IPS-NIHi7 (cell line): ENCODE data around the gene RGS3.

ENCODE experiments used
- DNase-seq: peaks from one replicate; pipeline ENCODE4 v3.0.0; 2012; ENCODE audit warnings: mixed read lengths; ENCODE audit errors: extremely low spot score

The RGS3 gene

DNA sequence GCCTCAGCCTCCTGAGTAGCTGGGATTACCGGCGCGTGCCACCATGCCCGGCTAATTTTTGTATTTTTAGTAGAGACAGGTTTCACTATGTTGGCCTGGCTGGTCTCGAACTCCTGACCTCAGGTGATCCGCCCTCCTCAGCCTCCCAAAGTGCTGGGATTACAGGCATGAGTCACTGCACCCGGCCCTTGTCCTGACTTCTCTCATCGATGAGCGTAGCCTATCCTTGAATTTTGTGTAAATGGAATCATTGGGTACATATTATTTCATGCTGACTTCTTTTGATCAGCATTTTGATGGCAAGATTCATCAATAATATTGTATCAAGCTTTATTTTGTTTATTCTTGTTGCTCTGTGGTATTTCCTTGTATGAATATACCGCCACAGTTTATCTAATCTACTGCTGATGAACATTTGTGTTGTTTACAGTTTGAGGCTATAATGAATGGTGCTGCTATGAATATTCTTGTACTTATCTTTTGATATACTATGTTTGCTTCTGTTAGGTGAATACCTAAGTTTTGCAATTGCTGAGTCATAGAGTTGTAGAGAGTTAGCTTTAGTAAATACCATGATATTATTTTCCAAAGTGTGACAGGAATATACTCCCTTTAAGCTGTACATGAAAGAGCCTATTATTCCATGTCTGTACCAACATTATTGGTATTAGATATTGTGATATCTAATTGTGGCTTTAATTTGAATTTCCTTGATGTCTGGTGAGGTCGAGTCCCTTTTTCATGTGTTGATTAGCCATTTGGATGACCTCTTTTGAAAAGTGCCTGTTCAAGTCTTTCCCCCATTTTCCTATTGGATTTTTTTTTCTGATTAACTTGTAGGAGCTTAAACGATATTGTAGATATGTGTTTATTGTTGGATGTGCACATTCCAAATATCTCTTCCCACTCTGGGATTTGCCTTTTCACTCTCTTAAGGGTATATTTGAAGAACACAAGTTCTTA, 107.5 kb downstream of the RGS3 start:
- no peak for DNase-seq

DNA sequence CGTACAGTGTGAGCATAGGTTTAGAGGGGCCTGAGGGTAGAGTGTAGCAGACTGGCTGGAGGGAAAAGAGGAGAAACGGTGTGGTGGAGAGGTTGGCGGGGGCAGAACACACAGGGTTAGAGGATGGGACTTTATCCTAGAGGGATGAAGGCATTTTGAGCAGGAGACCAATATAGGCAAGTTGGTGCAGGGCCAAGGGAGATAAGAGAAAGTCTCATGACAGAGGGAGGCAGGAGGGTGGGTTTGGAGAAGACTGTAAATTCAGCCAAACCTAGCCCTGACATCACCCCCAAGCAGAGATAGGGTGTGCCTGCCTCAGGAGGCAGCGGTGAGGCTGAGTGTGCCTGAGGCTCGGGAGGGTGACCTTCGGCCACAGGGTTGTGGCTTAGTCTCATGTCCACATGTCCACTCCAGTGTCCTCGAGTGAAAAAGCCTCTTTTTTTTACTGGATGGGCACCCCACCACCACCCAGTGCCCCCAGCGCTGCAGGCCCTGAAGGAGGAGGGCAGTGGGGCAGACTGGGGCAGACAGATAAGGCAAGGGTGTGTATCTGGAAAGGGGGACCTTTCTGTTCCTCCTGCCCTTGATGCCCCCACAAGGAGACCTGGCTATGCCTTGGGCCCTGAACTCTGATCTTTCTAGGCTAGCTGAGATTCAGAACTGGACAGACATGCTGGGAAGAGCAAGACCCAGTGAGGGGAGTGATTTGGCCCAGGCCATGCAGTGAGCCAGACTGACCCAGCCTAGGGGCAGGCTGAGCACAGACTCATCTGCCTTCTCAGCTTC, 108.7 kb downstream of the RGS3 start:
- DNase-seq: no peak

DNA sequence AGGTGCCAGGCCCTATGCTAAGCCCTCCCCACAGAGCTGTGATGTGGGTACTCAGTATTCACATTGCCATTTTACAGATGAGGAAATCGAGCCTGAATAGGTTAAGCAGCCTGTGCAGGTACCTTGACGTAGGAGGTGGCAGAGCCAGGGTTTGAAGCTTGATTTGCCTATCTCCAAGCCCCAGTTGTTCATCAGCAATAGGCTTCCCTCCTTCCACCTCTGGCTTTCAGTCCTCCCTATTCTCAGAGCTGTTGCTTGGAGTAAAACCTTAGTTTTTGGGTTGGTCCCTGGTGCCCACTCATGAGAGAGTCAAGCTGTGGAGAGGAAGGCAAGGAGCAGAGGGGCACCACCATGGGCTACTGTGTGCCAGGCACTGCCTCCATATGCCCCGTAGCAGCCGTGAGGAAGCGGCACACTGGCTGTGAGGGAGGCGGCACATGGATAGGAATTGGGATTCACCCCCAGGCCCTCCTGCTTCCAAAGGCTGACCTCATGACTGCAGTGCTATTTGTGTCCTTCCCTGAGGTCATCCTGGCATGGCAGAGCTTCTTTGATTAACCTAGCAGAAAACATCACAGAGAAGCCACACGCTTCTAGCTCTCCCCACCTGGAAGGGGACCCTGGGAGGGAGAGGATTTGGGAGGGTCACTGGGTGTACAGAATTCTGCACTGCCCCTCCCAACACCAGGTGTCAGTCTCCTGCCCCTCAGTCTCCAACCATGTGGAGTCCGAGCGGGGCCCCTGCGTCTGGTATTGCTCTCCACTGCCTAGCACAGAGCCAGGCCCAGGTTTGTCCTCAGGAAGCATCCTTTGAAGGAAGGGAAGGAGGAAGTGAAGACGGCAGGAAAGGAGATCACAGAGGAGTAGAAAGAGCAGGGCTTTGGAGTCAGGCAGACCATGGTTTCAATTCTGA, 109.8 kb downstream of the RGS3 start:
- no peak for DNase-seq

DNA sequence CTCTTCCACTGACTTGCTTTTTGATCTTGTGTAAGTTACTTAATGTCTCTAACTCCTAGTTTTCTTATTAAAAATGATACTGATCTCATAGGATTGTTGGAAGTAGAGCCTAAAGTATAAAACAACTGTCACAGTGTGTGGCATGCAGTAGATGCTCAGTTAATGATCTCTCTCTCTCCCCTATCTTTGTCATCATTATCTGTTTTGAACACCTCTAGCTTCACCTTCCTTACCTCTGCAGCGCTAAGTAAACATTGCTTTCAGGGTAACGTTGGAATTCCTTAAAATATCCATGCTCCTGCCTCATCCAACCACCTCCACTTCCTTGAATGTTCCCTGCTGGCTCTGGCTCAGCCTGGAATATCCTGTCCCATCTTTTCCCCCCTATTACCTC, 110.4 kb downstream of the RGS3 start:
- no peak for DNase-seq

DNA sequence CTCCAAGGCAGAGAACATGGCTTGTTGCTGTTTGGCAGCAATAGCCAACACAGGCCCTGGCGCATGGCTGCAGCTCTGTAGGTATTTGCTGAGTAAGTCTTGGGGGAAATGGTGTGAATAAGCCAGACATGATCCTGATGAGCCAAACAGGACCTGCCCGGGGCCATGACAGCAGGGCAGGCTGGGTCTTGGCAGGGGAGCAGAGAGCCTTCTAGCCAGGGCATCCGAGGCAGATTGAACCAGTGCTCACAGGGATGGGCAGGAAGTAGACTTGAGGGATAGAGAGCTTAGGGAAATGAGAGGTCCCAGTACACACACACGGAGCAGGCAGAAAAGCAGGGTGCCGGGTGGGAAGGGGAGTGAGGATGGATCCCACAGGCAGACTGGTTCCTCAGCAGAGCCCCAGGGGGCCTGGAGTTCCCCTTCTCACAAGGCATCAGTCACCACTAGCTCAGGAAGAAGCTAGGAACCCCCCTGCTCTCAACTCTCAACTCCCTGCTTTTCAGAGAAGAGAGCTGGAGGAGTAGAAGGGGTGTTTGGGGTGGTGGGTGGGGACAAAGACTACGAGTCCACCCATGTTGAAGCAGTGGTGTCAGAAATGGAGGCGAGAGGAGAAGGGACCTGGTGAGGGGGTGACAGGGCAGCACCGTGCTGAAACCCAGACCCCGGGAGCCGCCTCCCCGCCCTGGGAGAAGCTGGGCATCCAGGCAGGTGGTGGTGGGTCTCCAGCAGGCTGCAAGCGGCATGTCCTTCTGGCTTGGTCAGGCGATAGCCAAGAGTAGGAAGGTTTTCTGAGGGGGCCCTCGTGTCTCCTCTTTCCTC, 111.1 kb downstream of the RGS3 start:
- DNase-seq: no peak

DNA sequence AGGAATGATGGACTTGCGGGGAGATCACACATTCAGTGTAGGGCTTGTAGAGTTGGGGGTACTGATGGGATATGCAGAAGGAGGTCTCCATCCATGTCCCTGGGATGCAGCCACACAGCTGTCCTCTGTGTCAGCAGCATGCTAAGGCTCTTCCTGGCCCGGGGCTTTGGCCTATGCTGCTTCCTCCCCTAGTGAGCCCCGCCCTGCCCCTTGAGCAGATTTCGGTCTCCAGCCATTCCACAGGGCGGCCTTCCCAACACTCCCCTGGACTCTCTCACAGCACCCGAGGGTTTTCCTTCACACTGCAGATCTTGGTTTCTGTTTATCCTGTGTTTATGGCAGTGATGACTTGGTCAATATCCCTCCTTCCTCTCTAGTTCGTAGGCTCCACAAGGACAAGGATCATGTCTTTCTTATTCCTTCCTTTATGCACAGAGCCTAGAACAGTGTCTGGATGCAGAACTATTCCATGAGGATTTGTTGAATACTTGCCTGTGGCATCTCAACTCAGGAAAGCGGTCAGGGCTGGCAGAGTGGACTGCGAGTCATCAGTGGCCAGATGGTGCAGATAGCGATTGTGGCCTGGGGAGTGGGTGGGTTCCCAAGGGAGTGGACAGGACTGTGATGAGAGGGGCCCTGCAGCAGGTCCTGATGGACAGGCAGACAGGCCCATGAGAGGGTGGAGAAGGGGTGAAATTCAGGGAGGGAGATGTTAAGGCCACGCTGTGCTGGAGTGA, 114.2 kb downstream of the RGS3 start:
- DNase-seq: no peak

DNA sequence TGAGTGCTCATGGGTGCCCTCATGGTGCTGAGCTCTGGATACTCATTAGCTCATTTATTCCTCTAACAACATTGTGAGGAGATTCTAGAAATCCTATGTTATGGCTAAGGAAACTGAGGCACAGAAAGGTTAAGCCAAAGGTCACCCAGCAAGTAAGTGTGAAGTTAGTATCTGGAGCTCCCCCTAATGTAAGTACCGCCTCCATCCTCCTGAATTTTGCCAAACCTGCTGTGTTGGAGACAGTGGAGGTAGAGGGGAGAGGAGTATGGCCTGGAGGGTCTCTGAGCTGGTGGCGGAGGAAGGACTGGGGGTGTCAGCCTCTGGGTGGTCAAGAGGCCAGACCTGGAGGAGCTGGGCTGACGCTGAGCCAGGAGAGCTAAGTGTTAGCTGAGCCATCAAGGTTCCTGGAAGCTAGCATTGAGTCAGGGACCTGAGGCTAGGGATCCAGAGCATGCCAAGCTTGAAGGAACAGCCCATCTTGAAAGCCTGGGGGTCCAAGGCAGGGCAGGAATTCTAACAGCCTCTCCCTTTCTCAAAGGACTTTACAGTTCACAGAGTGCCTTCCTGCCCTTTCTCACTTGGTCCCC, 114.8 kb downstream of the RGS3 start:
- DNase-seq: no peak

DNA sequence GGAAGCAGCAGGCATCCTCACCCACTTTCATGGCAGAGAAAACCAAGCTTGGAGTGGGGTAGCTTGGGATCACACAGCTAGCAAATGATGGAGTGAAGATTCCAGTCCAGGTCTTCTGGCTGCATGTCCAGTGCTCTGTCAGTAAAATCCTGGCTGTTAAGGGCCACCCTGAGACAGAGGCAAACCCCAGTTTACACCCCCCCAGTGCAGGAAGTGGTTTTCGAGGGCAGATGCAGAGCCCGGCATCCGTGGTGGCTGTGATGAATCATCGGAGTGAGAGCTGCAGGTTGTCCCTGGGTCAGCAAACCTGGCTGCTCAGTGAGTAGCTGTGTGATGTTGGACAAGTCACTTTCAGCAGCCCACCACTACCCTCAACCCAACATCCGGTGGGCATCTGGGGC, 115.4 kb downstream of the RGS3 start:
- DNase-seq: no peak

DNA sequence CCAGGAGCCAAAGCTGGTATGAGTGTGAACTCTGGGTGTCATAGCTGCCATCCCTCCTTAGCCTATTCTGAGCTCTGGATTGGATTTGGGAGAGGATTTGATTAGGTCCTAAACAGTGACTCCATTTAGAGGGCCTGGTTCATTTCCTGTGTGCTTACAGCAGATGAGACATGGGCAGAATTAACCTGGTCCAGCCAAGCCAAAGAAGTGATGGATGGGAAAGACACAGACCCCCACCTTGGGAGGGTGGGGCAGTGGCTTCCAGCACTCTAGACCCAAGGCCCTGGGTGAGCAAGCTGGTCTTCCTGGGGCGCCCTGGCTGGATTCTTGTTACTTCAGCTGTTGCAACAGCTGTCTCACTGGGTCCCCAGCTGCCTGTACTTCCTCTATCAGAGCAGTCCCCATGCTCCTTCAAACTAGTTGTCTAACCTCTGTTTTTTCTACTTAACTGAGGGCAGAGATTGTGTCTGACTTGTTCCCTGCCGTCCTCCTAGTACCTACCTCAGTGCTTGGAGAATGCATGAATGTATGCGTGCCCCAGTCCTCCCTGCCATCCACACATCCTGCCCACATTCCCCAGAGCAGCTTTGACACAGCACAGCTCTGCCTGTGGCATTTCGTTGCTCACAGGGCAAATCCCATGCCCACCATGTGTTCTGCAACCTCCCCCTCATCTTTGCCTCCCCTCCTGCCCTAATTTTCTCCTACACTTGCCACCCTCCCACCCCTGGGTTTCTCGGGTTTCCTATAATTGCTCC, 115.9 kb downstream of the RGS3 start:
- no peak for DNase-seq

DNA sequence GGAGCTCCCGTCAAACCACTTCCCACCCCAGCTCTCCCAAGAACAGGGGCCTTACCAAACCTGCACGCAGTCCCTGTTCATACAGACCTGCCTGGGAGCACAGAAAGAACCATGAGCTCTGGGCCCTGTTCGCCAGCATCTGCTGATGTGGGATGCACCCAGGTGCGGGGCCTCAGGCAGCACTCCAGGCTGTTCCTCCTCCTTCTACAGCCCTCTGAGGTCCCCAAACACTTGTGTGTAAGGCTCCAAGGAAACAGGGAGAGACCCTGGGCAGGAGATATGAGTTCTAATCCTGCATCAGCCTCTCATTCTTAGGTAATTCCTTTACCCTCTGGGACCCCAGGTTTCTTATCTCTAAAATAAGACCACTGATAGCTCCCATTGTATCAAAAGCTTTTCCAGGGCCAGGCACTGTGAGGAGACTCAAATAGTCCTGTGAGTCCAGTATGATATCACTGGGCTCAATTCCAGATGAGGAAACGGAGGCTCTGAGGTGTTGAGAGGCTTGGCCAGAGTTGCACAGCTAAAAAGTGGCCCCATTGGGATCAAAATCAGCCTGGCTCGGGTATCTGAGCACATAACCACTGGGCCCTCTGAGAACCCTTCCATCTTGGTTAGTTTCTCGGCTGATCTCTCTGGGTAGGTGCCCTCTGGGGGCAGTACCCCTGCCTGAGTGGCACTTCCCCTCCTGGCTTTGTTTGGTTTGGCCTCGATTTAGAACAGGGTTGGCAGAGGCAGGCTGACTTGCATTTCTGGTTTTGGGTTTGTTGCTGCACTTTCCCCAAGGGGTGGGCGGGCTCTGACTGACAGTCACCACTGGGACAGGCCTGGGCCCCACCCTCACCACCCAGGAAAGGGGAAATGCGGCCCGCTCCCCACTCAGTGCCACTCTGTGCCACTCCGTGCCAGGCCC, 116.8 kb downstream of the RGS3 start:
- DNase-seq: no peak

DNA sequence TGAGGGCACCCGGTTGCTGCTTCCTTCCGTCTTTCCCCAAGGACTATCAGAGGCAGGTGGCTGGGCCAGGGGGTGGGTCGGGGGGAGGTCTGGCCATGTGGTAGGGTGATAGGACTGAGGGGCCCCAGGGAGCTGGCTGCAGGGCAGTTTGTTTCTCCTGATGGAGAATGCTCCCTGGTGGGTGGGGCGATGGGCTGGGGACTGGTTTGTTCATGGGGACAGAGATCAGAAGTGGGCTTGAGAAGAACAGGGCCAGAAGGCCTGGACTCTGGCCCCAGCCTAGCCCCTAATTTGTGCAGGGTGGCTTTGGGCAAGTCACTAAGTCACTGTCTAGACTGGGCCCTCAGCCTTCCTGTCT, 117.4 kb downstream of the RGS3 start:
- no peak for DNase-seq

DNA sequence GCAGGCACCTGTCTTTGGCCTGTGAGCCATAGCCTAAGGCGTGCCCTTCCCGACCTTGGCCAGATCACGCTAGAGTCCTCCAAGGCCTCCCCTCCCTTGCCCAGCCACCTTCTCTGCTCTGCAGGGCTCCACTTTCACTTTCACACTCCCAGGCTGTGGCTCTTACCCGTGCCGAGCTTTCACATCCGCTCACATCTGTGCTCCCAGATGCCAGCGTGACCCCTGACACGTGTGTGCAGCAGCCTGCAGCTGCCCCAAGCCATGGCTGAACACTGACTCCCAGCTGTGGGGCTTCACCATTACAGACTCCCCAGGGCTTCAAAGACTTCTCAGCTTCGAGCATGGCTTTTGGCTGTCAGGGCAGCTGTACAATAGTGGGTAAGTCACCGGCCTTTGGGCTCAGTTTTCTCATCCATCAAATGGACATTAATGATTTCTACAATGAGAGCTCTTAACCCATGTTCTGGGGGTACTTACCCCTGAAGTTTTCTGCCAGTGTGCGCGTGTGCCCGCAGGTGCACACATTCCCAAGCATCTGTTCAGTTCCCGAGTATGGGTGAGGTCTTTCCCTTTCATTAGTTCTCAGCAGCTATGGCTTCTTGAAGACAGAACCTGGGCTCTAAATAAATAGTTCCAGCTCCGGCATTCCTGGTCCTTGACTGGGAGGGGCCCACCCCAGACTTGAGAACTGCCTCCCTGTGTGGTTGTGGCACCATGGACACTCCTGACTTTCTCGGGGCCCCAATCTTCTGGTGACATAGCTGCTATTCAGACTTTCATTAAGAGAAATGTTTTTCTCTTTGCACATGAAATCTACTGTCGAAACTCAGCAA, 118.6 kb downstream of the RGS3 start:
- no peak for DNase-seq

DNA sequence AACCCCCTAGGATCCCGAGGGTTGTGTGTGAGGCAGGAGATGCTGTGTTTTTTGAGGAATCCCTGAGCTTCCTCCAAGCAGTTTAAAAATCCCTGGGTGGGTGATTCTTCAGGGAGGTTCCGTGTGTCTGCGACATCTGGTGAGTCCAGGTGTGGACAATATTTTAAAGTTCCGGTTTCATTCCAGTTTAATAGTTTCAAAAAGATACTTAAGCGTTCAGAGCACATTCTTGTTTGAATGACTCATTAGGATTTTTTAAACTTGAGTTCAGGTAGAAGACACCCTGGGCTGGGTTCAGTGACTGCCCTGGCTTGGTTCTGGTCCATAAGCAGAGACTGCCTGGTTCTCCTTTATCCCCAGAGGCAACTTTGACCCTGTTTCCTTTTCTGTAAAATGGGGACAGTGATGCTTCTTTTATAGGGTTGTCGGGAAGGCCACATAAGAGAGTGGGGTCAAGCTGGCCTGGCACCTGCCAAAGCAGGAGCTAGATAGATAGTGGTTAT, 119.2 kb downstream of the RGS3 start:
- DNase-seq: no peak

DNA sequence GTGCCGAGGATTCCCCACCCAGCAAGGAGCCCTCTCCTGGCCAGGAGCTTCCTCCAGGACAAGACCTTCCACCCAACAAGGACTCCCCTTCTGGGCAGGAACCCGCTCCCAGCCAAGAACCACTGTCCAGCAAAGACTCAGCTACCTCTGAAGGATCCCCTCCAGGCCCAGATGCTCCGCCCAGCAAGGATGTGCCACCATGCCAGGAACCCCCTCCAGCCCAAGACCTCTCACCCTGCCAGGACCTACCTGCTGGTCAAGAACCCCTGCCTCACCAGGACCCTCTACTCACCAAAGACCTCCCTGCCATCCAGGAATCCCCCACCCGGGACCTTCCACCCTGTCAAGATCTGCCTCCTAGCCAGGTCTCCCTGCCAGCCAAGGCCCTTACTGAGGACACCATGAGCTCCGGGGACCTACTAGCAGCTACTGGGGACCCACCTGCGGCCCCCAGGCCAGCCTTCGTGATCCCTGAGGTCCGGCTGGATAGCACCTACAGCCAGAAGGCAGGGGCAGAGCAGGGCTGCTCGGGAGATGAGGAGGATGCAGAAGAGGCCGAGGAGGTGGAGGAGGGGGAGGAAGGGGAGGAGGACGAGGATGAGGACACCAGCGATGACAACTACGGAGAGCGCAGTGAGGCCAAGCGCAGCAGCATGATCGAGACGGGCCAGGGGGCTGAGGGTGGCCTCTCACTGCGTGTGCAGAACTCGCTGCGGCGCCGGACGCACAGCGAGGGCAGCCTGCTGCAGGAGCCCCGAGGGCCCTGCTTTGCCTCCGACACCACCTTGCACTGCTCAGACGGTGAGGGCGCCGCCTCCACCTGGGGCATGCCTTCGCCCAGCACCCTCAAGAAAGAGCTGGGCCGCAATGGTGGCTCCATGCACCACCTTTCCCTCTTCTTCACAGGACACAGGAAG, 120.2 kb downstream of the RGS3 start:
- no peak for DNase-seq

DNA sequence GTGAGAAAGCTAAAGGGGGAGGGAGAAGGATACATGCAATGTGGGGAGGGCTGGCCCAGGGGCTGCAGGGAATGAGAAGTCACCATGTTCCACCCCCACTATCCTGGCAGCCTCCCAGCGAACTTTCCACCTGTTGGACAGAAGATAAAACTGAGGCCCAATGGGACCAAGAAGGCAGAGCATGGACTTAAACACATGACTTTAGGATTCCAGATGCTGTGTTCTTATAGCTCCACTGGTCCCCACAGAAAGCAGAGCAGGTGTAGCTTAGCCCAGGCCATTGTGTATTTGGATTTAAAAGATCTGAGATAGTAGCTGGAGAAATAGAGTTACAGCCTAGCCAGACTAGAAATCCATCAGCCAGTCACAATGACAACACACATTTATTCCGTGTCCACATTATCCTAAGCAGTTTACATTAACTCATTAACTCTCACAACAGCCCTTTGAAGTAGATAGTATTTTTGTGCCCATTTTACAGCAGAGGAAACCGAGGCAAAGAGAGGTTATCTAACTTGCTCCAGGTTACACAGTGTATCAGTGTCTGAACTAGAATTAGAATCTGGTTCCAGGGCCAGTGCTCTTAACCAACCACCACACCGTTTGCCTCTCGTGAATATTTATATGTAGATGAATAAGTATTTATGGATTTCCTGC, 121.0 kb downstream of the RGS3 start:
- no peak for DNase-seq

DNA sequence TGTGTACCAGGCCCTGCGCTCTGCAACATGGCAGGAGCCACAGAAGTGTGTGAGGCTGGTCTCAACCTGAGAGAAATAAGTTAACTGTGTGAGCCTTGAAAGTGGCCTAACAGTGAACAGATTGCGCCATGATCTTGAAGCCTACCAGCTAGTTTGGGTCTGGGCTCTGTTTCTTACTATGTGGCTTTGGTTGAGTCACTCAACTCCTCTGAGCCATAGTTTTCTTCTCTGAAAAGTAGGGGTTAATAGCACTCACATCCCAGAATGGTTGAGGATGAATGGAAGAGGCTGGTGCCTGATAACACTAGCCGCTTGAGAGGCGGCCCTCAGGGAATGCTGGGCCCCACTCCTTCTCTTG, 121.5 kb downstream of the RGS3 start:
- DNase-seq: no peak
